Gastrocnemius medialis (tissue), 4 donors: ENCODE measurements around the gene PXMP2. TPM values are rescaled to one million over a fixed set of nuclear protein-coding genes. Genes with fewer than 3 reads are reported as not detected.

ENCODE experiments used
- ATAC-seq, 2 donors: fragments of 150-250 bp; one replicate each; pipeline ENCODE4 v1.9.1; 2016
- DNase-seq, 2 donors: peaks; one replicate each; pipeline ENCODE4 v3.0.0-alpha.2; 2019
- H3K27ac ChIP-seq, 4 donors: fragments of 200-600 bp; sonication (generic); 1 replicate in 1 of 4; 2 replicates in 3 of 4; pipeline ENCODE4 v1.5.1; 2016 to 2018; ENCODE audit warnings: mild to moderate bottlenecking in 2 of 4, moderate library complexity in 1 of 4
- H3K27me3 ChIP-seq, 3 donors: fragments of 200-600 bp; sonication (generic) in 2 of 3; 1 replicate in 1 of 3; 2 replicates in 2 of 3; pipeline versions ENCODE4 v1.5.1 to v1.6.0; 2016 to 2019; ENCODE audit warnings: mild to moderate bottlenecking in 1 of 3, moderate library complexity in 1 of 3
- H3K36me3 ChIP-seq, 2 donors: fragments of 200-600 bp; sonication (generic) in 1 of 2; one replicate each; pipeline ENCODE4 v1.5.1; 2017 to 2018
- H3K4me1 ChIP-seq, 2 donors: fragments of 200-600 bp; sonication (generic) in 1 of 2; one replicate each; pipeline ENCODE4 v1.5.1; 2016 to 2017; ENCODE audit warnings: mild to moderate bottlenecking in 2 of 2
- H3K4me3 ChIP-seq, 4 donors: fragments of 200-600 bp; sonication (generic) in 3 of 4; 1 replicate in 1 of 4; 2 replicates in 3 of 4; pipeline ENCODE4 v1.5.1; 2016 to 2019; ENCODE audit warnings: mild to moderate bottlenecking in 2 of 4
- H3K9me3 ChIP-seq, 3 donors: fragments of 200-600 bp; sonication (generic) in 2 of 3; 1 replicate in 1 of 3; 2 replicates in 2 of 3; pipeline ENCODE4 v1.5.1; 2016 to 2019
- POLR2A ChIP-seq, 2 donors: fragments of 450-650 bp; IDR thresholded peaks; one replicate each; pipeline ENCODE4 v1.6.1; 2017; ENCODE audit warnings: antibody characterized with exemption in 2 of 2, mild to moderate bottlenecking in 2 of 2, moderate library complexity in 2 of 2
- in situ Hi-C, 4 donors: fragments of 200-750 bp; cut with MboI; loops; one replicate each; pipeline versions ENCODE4 v1.15.0 to v1.8.0; 2017; ENCODE audit warnings: low sequenced_read_pairs in 4 of 4
- intact Hi-C: fragments of 100-400 bp; cut with DNase I; formaldehyde crosslinking; loops from one replicate; pipeline ENCODE4 v1.15.1; 2023; ENCODE audit warnings: low total_unique reads
- total RNA-seq, 4 donors: library from RNA; depleted of rRNA; stranded (reverse); fragments of >200 nt; gene quantifications; one replicate each; pipeline versions ENCODE4 v1.1.0 to v1.2.3, GENCODE V29; 2016
- TF ChIP-seq, protein P1 (sequence below), 5 experiments: fragments of 450-650 bp in 3 of 5; fragments of 200-600 bp in 2 of 5; sonication (generic) in 2 of 5; IDR thresholded peaks in 4 of 5; conservative IDR thresholded peaks in 1 of 5; 1 replicate in 4 of 5; 2 replicates in 1 of 5; pipeline ENCODE4 v1.5.1; 2016 to 2019; ENCODE audit warnings: antibody characterized with exemption in 5 of 5, mild to moderate bottlenecking in 3 of 5, moderate library complexity in 3 of 5

Gene PXMP2
- total RNA-seq, 4 donors from 2014 or later = 16.0 to 44.8 (median 38.6) TPM

DNA sequence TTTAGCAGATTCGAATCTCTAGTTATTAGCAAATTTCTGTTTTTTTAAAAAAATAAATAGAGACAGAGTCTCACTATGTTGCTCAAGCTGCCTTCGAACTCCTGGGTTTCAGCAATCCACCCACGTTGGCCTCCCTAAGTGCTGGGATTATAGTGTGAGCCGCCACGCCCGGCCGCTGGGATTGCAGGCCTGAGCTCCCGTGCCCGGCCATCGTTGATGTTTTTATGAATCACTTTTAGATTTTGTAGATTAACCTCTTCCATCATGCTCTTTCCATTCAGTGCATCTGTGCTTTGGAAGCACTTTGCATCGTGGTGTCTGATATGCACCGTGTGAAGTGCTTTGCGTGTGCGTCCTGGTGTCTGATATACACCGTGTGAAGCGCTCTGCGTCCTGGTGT is 44.2 kb downstream of the PXMP2 start:
- no peak for TF ChIP-seq POLR2A (IDR thresholded peaks at IDR 0.05)
- TF ChIP-seq, protein P1, sequence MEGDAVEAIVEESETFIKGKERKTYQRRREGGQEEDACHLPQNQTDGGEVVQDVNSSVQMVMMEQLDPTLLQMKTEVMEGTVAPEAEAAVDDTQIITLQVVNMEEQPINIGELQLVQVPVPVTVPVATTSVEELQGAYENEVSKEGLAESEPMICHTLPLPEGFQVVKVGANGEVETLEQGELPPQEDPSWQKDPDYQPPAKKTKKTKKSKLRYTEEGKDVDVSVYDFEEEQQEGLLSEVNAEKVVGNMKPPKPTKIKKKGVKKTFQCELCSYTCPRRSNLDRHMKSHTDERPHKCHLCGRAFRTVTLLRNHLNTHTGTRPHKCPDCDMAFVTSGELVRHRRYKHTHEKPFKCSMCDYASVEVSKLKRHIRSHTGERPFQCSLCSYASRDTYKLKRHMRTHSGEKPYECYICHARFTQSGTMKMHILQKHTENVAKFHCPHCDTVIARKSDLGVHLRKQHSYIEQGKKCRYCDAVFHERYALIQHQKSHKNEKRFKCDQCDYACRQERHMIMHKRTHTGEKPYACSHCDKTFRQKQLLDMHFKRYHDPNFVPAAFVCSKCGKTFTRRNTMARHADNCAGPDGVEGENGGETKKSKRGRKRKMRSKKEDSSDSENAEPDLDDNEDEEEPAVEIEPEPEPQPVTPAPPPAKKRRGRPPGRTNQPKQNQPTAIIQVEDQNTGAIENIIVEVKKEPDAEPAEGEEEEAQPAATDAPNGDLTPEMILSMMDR (IDR thresholded peaks at IDR 0.05 in 4 of 5, conservative IDR thresholded peaks at IDR 0.05 in 1 of 5) = no peak
- Histone ChIP-seq H3K4me1 (no peaks in the 10 kb centered on the region), H3K27me3 (no peaks in the 10 kb centered on the region), H3K36me3 (peaks cover 0 to 82% of the 10 kb centered on the region in 2 donors), H3K9me3 (no peaks in the 10 kb centered on the region), H3K4me3 (no peak overlapping the region), H3K27ac (no peak overlapping the region)
- intact Hi-C loops (no loop called here), in situ Hi-C loops (no loop called here)
- ATAC-seq (no peak), DNase-seq (no peak)

DNA sequence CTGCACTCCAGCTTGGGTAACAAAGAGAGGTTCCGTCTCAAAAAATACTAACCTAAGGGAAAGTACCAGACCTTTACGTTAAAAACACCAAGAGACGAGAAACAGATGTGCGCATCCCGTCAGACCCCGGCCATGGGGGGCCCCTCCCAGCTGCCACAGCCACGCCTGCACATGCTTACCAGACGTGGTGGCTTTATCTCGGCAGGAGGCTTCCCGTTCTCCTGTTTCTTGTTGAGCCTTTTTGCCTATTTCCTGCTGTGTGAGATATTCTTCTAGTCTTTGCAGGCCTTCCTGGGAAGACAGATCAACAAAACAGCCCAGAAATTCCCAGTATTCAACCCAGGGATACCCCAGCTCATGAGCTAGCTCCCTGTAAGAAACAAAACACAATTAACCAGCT is 46.8 kb downstream of the PXMP2 start:
- intact Hi-C loops (no loop called here), in situ Hi-C loops (no loop called here)
- Histone ChIP-seq H3K4me3 (no peak overlapping the region), H3K36me3 (peaks cover 0 to 82% of the 10 kb centered on the region in 2 donors), H3K9me3 (no peaks in the 10 kb centered on the region), H3K4me1 (no peaks in the 10 kb centered on the region), H3K27me3 (no peaks in the 10 kb centered on the region), H3K27ac (no peak overlapping the region)
- ATAC-seq (no peak), DNase-seq (no peak)
- TF ChIP-seq, protein P1 (IDR thresholded peaks at IDR 0.05 in 4 of 5, conservative IDR thresholded peaks at IDR 0.05 in 1 of 5) = no peak
- no peak for TF ChIP-seq POLR2A (IDR thresholded peaks at IDR 0.05)

DNA sequence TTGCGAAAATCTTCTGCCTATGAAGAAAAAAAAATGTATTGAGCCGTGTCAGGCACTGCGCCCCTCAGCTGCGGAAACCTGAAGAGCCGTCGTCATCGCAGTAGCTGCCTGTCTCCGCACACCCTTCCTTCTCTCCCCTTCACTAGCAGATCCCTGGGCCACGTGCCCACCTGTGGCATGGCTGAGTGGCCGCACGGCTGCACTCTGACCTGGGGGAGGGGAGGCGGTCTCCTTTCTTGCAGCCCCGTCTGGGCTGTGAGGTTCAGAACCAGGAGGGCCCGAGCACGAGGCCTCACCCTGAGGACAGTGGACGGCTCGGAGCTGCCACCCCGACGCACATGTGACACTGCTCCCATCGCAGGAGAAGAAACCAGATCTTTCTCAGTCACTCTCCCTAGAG is 48.1 kb downstream of the PXMP2 start:
- Histone ChIP-seq H3K9me3 (no peaks in the 10 kb centered on the region), H3K27me3 (no peaks in the 10 kb centered on the region), H3K36me3 (peaks cover 0 to 95% of the 10 kb centered on the region in 2 donors), H3K27ac (no peak overlapping the region), H3K4me1 (no peaks in the 10 kb centered on the region), H3K4me3 (no peak overlapping the region)
- ATAC-seq (no peak), DNase-seq (no peak)
- TF ChIP-seq POLR2A (IDR thresholded peaks at IDR 0.05) = no peak
- TF ChIP-seq, protein P1 (IDR thresholded peaks at IDR 0.05 in 4 of 5, conservative IDR thresholded peaks at IDR 0.05 in 1 of 5) = no peak
- in situ Hi-C loops = no loop called here
- intact Hi-C loops = no loop called here

DNA sequence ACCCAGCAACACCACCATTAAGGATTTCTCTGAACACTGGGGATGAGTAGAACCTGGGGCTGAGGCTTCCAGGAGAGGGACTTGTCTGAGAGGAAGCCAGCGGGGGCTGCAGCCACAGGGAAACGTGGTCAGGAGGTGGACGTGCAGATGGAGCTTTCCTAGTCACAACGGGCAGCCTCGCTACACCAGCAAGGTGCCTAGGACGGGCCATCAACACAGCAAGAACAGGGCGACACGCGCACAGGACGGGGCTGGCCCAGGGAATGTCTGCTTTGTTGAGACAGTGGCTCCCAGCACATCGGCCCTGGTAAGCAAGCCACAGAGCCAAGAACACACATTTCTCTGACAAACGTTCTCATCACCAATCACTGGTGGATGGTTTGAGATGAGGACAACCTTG is 49.0 kb downstream of the PXMP2 start:
- no peak overlapping the region for H3K27ac ChIP-seq
- intact Hi-C loops = no loop called here
- DNase-seq = no peak

More for the DNA sequence above, 49.0 kb downstream of the PXMP2 start:
- Histone ChIP-seq H3K9me3 (no peaks in the 10 kb centered on the region), H3K4me1 (no peaks in the 10 kb centered on the region), H3K4me3 (no peak overlapping the region), H3K27me3 (no peaks in the 10 kb centered on the region), H3K36me3 (peaks cover 0 to 97% of the 10 kb centered on the region in 2 donors)
- TF ChIP-seq, protein P1 (IDR thresholded peaks at IDR 0.05 in 4 of 5, conservative IDR thresholded peaks at IDR 0.05 in 1 of 5) = no peak
- TF ChIP-seq POLR2A (IDR thresholded peaks at IDR 0.05) = no peak
- no peak for ATAC-seq
- in situ Hi-C loops = no loop called here
